Suppressor macrophage (primary cell): ENCODE measurements around the gene STKLD1.
"Not testable (repeated sequence)": the region's sequence is repeated elsewhere in the genome, so short reads cannot be mapped to it uniquely, and the experiment has no call there.

Source experiments
- DNase-seq, 4 experiments: peaks; one replicate each; pipeline ENCODE4 v3.0.0-alpha.2; 2020 to 2022
- total RNA-seq, 17 experiments: gene quantifications; one replicate each; lab custom pipeline; 2026; ENCODE audit warnings: mixed read lengths in 6 of 17, inconsistent platforms in 3 of 17; lab: John Stamatoyannopoulos, UW

The STKLD1 gene
- total RNA-seq: 0 to 3.2 (median 0.21) reads per million in 17 experiments

DNA sequence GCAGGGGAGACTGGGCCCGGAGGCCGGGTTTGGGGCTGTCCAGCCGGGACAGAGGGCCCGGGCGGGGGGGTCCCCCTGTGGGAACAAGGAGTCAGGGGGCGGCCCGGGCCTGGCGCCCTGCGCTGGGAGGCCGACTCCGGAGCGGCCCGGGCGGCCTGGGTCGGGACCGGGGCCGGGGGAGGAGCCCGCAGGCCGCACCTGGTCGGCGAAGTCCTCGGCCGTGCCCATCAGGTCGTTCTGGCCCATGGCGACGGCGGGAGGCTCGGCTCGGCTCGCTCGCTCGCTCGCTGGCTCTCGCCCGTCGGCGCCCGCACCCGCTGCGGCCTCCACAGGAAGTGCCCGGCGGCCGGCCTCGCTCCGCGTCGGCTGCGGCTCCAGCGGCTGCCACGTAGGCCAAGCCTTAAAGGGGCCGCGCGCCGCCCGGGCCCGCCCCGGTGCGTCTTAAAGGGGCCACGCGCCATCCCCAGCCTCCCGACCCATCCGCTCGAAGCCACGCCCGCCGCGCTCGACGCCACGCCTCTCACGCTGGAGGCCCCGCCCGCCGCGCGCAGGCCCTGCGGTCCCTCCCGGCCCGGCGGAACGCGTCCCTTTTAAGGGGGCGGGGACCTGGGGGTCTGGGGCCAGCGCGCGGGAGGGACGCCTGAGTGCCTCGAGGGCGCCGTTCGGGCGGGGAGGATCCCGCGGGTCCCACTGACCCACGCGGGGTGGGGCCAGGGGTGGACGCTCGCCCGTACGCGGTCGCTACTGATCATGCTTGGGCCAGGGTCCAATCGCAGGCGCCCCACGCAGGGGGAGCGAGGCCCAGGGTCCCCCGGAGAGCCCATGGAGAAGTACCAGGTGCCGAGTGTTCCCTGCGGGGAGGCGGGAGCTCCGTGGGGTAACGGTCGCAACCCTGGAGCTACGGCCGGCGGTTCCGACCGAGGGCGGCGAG, at the start of gene STKLD1, which contains the start of gene SURF4:
STKLD1 (plus strand) TSS at position 643 of the 931 bp plus-strand sequence; CDS start at position 751, 108 bp downstream.
SURF4 (minus strand) TSS at position 337 of the 931 bp plus-strand sequence; CDS start at position 246, 91 bp downstream.
- DNase-seq: peak; percentile 98 to 100 (median 98)

DNA sequence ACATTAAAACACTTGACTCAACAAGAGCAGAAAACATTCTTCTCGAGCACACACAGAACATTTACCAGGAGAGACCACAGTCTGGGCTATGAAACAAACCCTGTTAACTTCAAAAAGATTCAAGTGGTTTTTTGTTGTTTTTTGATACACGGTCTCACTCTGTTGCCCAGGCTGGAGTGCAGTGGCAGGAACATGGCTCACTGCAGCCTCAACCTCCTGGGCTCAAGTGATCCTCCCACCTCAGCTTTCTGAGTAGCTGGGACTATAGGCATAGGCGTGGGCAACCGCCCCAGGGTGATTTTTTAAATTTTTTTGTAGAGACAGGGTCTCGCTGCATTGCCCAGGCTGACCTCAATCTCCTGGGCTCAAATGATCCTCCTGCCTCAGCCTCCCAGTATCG, 49.1 kb upstream of the STKLD1 start:
- DNase-seq: not testable (repeated sequence)

DNA sequence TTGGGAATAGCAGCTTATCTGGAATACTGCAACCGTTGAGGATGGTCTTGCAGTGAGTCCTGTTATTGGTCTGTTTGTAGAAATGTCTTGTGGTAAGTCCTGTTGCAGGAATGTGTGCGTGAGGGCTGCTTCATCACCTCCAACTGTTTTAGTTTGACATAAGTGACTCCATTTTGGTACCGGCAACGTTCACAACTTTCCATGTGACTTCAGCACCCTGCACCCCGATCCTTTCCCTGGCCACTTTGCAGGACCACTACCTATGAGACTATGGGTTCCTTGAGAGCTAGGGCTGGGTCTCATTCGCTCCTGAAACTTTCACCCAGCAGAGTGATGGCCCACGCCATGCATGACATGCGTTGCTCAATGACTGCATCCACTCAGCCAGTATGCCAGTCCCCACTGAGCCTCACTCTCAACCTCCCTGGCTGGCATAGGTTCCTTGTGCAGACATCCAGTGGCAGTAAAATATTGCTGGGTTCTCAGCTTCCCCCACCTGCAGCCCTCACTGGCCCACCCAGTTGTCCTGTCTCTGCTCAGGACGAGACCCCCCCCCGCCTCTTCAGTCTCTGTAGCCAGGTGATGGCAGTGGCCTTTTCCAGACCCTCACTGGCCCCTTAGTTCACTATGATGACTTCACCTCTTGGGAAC, 48.2 kb upstream of the STKLD1 start:
- no peak for DNase-seq

DNA sequence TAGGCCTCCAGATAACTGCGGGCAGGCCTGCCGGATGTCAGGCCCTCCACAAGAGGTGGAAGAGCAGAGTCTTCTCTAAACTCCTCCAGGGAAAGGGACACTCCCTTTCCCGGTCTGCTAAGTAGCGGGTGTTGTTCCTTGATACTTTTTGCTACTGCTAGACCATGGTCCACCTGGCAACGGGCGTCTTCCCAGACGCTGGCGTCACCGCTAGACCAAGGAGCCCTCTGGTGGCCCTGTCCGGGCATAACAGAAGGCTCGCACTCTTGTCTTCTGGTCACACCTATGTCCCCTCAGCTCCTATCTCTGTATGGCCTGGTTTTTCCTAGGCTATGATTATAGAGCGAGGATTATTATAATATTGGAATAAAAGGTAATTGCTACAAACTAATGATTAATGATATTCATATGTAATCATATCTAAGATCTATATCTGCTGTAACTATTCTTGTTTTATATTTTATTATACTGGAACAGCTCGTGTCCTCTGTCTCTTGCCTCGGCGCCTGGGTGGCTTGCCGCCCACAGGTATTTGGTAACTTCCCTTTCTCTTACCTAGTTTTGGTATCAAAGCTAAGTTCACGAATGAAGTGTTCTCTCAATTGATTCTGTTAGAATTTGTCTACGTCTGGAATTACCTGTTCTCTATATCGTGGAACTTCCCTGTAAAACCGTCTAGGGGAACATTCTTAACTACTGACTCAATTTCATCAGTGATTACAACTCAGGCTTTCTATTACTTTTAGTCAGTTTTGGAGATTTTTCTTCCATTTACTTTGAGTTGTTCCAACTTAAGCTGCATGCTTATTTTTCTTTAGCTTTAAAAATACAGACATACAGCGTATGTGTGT, 46.6 kb upstream of the STKLD1 start:
- not testable (repeated sequence) for DNase-seq

DNA sequence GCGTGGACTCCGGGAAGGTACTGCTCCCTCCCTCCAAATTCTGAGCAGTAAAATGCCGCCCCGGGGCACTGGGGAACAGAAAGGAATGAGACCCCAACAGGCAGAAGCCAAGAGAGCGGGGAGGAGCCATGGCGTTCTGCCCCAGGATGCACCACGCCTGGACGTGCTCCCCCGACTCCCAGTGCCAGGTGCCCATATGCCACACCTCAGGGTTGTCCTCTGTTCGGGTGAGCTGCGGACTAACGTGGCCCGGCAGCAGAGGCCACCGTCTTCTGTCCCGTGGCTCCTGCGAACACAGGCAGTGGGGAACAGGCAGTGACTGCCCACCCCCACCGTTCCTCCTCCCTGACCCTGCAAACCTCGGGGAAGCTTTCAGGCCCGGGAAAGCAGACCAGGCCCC, 44.9 kb upstream of the STKLD1 start:
- no peak for DNase-seq

DNA sequence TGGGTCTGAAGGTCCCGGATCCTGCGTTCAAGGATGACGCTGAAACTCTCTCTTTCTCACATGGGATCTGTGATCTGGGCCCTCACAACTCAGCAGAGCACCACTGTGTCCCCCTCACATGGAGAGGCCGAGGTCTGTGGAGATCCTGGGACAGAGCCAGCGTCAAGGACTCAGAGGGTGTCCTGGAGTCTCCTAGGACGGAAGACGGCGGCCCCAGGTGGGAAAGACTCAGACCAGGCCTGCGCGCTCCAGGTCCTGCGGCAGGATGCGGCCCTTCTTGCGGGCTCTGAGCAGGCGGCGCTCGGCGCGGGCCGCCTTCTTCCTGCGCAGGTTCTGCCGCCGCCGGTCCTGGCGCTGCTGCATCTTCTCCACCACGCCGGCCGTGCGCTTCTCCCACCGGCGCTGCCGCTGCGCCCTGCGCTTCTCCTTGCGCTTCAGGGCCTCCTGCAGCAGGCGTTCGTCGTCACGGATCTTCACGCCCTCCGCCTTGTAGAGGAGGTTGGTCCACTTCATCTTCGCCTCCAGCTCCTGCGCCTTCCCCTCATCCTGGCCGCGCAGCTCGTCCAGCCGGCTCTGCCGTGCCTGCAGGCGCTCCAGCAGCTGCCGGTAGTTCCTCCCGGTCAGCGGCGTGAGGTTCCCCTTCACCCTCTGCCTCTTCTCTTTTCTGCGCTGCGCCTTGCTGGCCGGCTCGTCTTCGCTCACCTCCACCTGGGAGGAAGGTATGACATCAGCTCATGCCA, 44.4 kb upstream of the STKLD1 start:
- DNase-seq: no peak

DNA sequence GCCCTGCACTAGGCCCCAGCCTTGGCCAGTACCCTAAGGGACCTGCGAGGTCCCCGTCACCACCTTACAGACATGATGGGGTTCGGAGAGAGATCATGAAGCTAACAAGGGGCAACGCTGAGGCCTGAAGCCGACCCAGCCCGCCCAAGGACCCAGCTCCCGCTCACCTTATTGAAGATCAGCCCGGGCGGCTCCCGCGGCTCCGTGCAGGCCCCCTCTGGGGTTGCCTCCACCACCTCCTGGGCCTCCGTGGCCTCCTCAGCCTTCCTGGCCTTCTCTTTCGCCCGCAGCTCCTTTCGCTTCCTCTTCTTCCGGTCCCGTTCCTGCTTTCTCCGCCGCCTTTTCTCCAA, 43.8 kb upstream of the STKLD1 start:
- no peak for DNase-seq

DNA sequence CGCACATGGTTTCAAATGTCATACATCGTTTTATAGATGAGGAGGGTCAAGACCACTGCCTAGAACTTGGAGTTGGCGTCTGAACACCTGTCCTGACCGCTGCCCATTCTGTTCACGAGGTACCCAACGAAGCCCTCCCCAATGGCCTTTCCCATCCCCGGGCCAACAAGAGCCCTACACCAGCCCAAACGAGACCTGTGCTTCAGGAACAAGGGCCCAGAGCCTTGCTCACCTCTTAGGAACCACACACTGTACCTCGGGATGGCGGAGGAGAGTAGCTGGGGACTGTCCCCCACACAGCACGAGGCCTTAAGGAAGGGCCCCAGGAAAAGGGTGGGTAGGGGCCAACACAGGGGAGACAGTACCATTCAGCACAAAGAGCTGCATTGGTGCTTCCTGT, 43.2 kb upstream of the STKLD1 start:
- no peak for DNase-seq

DNA sequence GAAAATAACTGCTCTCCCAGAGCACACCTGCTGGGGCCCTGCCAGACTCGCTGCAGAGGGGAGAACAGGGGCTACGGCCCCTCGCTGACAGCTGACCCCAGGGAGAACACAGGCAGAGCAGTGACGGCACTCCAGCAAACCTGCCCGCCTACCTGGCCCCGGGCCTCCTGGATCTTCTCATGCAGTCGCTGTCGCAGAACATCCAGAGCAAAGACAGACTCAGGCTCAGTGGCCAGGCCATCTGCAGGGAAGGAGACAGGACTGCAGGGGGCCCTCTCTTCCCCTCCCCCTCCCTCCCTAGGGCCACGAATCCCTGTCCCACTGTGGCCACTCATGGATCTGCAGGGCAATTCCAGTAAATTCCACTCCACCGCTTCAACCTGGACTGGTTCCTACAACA, 42.6 kb upstream of the STKLD1 start:
- DNase-seq: no peak

DNA sequence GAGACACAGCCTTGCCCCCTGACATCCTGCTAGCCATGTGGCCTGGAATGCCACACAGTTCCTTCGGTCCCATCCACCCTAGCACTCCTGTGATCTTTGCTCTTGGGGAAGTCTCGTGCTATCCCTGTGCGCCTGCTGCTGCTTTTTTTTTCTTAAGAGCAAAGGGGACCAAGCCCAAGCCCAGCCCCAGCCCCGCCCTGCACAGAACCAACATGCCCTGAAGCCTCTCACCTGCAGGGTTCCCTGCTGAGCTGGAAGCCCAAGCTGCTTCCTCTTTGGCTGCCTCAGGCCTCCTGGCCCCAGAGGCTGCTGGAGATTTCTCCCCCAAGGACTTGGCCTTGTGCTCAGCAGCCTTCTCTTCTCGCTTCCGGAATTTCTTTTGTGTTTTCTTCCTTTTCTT, 42.0 kb upstream of the STKLD1 start:
- no peak for DNase-seq

DNA sequence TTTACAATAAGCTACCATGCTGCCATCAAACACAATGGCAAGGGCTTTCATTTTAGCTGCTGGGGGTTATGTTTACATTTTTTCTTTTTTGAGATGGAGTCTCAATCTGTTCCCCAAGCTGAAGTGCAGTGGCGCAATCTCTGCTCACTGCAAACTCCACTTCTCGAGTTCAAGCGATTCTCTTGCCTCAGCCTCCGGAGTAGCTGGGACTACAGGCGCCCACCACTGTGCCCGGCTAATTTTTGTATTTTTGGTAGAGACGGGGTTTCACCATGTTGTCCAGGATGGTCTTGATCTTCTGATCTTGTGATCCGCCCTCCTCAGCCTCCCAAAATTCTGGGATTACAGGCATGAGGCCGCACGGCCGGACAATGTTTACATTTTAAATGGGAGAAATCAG, 41.3 kb upstream of the STKLD1 start:
- not testable (repeated sequence) for DNase-seq

DNA sequence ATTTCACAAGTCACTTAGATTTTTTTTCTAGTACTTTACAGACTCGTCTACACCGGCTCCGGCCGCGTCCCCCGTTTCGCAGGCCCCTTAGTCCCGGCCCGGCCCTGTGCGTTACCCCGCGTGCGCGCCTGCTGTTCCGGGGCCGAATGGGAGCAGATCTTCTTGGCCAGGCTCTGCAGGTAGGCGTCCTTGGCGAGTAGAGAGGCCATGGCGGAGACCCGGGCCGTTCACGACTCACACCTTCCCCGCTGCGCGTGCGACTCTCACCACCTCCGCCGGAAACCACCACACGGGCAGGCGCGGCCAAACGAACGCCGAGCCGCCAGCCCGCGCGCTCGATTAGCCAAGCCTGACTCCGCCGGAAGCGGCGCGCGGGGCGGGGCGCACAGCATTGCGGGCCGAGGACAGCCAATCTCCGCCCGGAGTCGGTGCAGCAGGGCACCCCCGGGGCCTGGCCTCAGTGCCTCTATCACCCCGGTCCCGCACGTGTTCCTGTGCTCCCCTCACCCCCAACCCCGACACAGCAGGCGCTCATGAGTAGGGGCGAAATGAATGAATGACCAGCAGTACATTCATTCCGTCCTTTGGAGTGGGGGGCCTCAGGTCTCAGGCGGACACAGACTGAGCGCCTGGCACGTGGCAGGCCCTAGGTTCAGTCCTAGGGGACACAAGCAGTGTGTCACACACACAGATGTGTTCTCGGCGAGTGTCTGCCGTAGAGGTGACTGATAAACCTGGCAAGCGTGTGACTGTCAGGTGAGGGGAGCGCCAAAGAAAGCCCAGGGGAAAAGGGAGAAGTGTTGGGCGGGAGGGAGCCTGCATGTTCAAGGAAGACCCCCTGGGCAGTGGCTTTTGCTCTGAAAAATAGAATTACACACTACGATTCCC, 40.0 kb upstream of the STKLD1 start, which contains the start of gene SURF6:
SURF6 (minus strand) TSS at position 265 of the 888 bp plus-strand sequence; CDS start at position 209, 56 bp downstream.
- DNase-seq: peak; percentile 92 to 97 (median 94)

DNA sequence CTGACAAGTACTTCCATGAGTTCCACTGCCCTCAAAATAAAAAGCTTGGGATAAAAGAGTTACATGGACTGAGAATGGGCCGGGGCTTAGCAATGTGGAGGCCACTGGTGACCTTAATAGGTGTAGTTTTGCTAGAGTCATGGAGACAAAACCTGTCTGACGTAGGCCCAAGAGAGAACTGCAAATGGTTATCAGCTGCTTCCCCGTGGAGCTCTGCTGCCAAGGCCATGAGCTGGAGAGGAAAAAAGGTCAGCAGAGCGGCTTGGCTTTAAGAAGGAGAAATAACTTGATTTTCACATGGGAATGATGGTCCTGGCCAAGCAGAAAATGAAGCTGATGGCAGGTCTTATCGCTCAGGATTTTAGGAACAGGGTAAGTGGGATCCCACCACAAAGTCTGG, 36.5 kb upstream of the STKLD1 start:
- DNase-seq: no peak

DNA sequence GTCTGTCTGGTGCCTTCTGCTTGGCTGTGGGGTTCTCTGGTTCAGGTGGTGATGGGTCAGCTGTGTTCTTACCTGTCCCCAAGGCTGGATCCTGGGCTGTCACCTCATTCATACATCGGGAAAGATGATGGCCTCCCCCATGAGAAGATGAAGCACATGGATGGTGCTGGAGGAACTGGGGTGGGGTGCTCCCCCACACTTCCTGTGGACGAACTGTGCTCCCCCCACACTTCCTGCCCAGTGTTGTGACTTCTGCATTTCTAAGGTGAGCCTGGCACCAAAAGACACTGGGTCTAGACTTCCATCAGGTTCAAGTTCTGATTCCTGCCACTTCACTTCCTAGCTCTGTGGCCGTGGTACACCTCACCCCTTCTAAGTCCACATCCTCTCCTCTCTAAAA, 35.9 kb upstream of the STKLD1 start:
- peak; percentile 36 to 70 (median 54) for DNase-seq

DNA sequence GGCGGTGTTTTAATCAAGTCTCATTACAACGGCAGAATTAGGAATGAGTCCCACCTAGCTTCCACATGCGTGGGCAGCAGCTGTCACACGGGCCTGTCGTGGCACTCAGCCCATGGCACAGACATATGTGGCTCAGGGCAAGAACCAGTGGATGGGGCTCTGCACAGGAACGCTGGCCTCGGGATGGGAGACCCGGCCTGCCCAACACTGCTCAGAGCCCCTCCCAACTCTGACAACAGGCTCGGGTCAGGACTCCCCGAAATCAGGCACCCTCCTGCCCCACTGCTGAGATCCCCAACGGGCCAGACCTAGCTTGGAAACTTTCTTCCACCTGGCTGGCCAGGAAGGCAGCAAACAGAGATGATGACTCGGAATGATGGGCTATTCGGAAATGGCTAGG, 35.2 kb upstream of the STKLD1 start:
- peak in 1 of 4 experiments; percentile 32 for DNase-seq

DNA sequence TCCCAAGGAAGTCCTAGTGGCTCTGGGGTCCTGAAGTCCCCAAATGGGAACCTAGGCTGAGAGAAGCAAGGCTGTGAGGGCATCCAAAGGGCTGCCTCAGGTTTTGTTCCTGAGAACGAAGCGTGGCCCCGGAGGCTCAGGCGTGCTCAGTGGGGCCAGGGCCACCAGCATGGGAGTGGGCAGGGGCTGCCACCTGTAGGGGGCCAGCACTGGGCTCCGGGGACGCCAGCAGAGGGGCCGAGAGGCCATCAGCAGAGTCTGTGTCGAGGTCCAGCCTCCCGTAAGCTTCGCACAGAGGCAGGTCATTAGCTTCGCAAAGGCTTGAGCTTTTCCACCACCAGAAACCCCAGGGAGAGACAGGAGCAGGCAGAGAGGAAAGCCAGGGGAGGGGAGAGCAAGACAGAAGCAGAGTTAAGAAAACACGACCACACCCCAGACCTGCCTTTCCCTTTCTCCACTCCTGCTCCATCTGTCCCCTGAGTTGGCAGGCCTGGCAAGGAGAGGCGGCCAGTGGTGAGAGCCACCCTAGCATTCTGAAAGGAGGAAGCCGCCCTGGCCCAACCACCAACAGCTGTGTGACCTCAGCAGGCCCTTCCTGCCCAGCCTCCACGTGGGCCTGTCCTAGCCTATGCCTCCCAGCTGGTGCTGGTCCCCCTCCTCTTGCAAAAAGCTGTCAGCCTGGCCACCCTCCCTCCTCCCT, 34.6 kb upstream of the STKLD1 start:
- peak; percentile 86 to 94 (median 92) for DNase-seq

DNA sequence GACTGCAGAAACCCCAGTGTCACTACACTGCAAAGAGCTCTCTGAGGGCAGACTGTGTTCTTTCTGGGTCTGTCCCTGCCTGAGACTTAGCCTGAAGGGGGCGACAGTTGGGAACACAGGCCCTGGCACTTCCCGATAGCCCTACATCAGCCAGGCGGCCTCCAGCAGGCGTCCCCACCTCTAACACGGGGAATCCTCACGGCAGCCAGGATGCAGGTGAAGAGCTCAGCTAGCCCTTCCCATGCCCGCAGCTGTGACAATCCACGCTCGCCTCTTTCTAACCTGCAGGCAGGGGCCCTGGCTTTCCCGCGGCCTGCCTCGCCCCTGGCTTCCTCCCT, 34.1 kb upstream of the STKLD1 start:
- no peak for DNase-seq

DNA sequence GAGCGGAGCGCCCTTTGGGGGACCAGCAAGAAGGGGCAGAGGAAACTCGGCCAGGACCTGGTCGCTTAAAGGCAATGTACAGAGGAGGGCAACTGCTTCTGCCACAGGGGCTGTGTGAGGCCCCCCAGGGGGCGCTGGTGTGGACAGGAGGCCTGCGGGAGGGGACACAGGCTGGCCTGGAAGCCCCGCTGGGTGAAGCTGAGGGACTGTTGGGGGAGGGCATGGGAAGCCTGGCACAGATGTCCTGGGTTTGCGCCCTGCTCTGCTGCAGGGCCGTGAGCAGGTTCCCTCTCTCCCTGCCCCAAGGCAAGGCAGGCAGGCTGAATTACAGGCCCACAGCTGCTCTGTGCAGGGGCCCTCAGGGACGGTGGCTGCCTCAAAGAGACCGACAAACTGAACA, 33.6 kb upstream of the STKLD1 start:
- no peak for DNase-seq

DNA sequence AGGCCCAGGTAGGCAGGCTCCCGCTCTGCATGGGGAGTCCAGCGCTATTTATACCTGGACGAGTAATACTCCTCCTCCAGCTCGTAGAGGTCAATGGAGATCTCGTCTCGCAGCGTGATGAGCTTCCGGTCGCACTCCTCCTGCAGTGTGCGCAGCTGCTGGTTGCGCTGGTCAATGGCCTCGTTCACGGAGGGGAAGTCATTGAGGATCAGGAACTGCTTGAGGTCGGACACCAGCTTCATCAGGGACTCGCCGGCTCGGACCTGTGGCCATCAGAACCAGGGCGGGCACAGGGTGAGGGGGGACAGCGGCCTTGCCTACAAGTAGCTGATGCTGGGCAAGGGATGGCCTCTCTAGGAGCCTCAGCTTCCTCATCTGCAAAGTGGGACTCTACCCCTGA, 32.1 kb upstream of the STKLD1 start:
- DNase-seq: no peak

DNA sequence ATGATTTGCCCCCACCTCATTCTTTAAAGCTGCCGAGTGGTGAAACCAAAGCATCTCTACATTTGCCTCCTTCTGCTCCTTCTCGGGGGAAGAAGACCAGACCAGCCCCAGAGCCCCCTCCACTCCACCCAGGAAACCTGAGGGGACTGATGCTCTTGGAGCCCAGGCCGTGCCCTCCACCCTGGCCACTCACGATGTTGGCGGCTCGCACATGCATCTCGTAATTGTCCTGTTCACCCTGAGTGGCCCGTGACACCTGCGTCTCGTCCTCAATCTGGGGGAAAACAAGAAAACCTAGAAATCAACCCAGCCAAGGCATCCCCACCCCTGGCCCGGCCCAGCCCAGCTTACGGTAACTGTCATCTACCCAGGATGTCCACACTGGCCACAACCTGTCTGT, 31.2 kb upstream of the STKLD1 start:
- DNase-seq: no peak
